HEK293 (cell line): Measurements from ENCODE around the gene RNU2-63P.
"Not testable (repeated sequence)": the region's sequence is repeated elsewhere in the genome, so short reads cannot be mapped to it uniquely, and the experiment has no call there.

Source experiments
- CTCF ChIA-PET: fragments of 350-600 bp; formaldehyde crosslinking; extraction: SDS; loops from one replicate; lab custom pipeline; 2021; ENCODE audit warnings: antibody characterized with exemption; lab: Yijun Ruan, JAX
- POLR2A ChIA-PET: fragments of 300-600 bp; formaldehyde crosslinking; extraction: SDS; loops from one replicate; lab custom pipeline; 2020; ENCODE audit warnings: antibody characterized with exemption, inconsistent platforms; lab: Yijun Ruan, JAX
- H3K27ac ChIP-seq: fragments of 200-500 bp; sonication (Bioruptor generic); 2 replicates; pipeline ENCODE4 v1.5.1; 2014; ENCODE audit warnings: low read depth, low read length, control low read depth, inconsistent platforms; ENCODE audit errors: extremely low read depth
- H3K36me3 ChIP-seq, 2 experiments: fragments of 200-500 bp in 1 of 2; sonication (Bioruptor generic) in 1 of 2; 1 replicate in 1 of 2; 2 replicates in 1 of 2; pipeline ENCODE4 v1.5.1; 2014 to 2017; ENCODE audit warnings: inconsistent platforms in 2 of 2, low read length in 2 of 2; ENCODE audit not compliant: control insufficient read depth in 2 of 2, insufficient read depth in 1 of 2
- H3K4me1 ChIP-seq: fragments of 200-500 bp; sonication (Bioruptor generic); 2 replicates; pipeline ENCODE4 v1.5.1; 2014; ENCODE audit warnings: mild to moderate bottlenecking, low read length, inconsistent platforms; ENCODE audit not compliant: control insufficient read depth, insufficient read depth
- H3K4me3 ChIP-seq: 2 replicates; pipeline ENCODE4 v1.5.1; 2011; ENCODE audit warnings: low read depth, mild to moderate bottlenecking, control low read depth, low read length, moderate library complexity
- H3K9me3 ChIP-seq: fragments of 200-500 bp; sonication (Bioruptor generic); 2 replicates; pipeline ENCODE4 v1.5.1; 2014; ENCODE audit warnings: low read depth, low read length, inconsistent platforms; ENCODE audit not compliant: control insufficient read depth, insufficient read depth
- KLF7 ChIP-seq: fragments of 450-650 bp; formaldehyde crosslinking; IDR thresholded peaks from 2 replicates; pipeline ENCODE4 v1.5.1; 2016; ENCODE audit warnings: missing biosample characterization, missing genetic modification characterization, borderline replicate concordance
- MZF1 ChIP-seq: fragments of 450-650 bp; formaldehyde crosslinking; IDR thresholded peaks from 2 replicates; pipeline ENCODE4 v1.5.1; 2017; ENCODE audit warnings: missing biosample characterization, missing genetic modification characterization, borderline replicate concordance
- SCRT2 ChIP-seq: fragments of 450-650 bp; formaldehyde crosslinking; IDR thresholded peaks from 2 replicates; pipeline ENCODE4 v1.5.1; 2016; ENCODE audit warnings: missing biosample characterization, missing genetic modification characterization
- ZFHX2 ChIP-seq: fragments of 450-650 bp; formaldehyde crosslinking; conservative IDR thresholded peaks from 2 replicates; pipeline ENCODE4 v1.5.1; 2016; ENCODE audit warnings: missing biosample characterization, missing genetic modification characterization
- ZNF112 ChIP-seq: fragments of 450-650 bp; formaldehyde crosslinking; IDR thresholded peaks from 2 replicates; pipeline ENCODE4 v1.5.0; 2017; ENCODE audit warnings: missing biosample characterization, missing genetic modification characterization
- ZNF146 ChIP-seq: fragments of 450-650 bp; formaldehyde crosslinking; IDR thresholded peaks from 2 replicates; pipeline ENCODE4 v1.5.1; 2016; ENCODE audit warnings: missing biosample characterization, missing genetic modification characterization
- ZNF175 ChIP-seq: fragments of 450-650 bp; formaldehyde crosslinking; IDR thresholded peaks from 2 replicates; pipeline ENCODE4 v1.5.1; 2016; ENCODE audit warnings: missing biosample characterization, missing genetic modification characterization
- ZNF211 ChIP-seq: fragments of 450-650 bp; formaldehyde crosslinking; IDR thresholded peaks from 2 replicates; pipeline ENCODE4 v1.5.1; 2016; ENCODE audit warnings: low read depth, missing biosample characterization, missing genetic modification characterization
- ZNF239 ChIP-seq: fragments of 450-650 bp; formaldehyde crosslinking; IDR thresholded peaks from 2 replicates; pipeline ENCODE4 v1.5.1; 2016; ENCODE audit warnings: missing biosample characterization, missing genetic modification characterization
- ZNF248 ChIP-seq: fragments of 450-650 bp; formaldehyde crosslinking; IDR thresholded peaks from 2 replicates; pipeline ENCODE4 v1.5.1; 2017; ENCODE audit warnings: missing biosample characterization, missing genetic modification characterization
- ZNF266 ChIP-seq: fragments of 450-650 bp; formaldehyde crosslinking; IDR thresholded peaks from 2 replicates; pipeline ENCODE4 v1.5.1; 2016; ENCODE audit warnings: missing biosample characterization, missing genetic modification characterization, low read depth
- ZNF302 ChIP-seq: fragments of 450-650 bp; formaldehyde crosslinking; IDR thresholded peaks from 2 replicates; pipeline ENCODE4 v1.5.1; 2016; ENCODE audit warnings: missing biosample characterization, missing genetic modification characterization, low read depth
- ZNF324 ChIP-seq: fragments of 450-650 bp; formaldehyde crosslinking; IDR thresholded peaks from 2 replicates; pipeline ENCODE4 v1.5.1; 2016; ENCODE audit warnings: missing biosample characterization, missing genetic modification characterization
- ZNF394 ChIP-seq: fragments of 450-650 bp; formaldehyde crosslinking; IDR thresholded peaks from 2 replicates; pipeline ENCODE4 v1.5.1; 2016; ENCODE audit warnings: missing biosample characterization, missing genetic modification characterization, mild to moderate bottlenecking, moderate library complexity, borderline replicate concordance
- ZNF560 ChIP-seq: fragments of 450-650 bp; formaldehyde crosslinking; IDR thresholded peaks from 2 replicates; pipeline ENCODE4 v1.5.1; 2017; ENCODE audit warnings: missing biosample characterization, missing genetic modification characterization, borderline replicate concordance
- ZNF624 ChIP-seq: fragments of 450-650 bp; formaldehyde crosslinking; IDR thresholded peaks from 2 replicates; pipeline ENCODE4 v1.5.1; 2017; ENCODE audit warnings: missing biosample characterization, missing genetic modification characterization
- ZNF626 ChIP-seq: fragments of 450-650 bp; sonication (Bioruptor Pico); formaldehyde crosslinking; IDR thresholded peaks from 2 replicates; pipeline ENCODE4 v1.5.1; 2018; ENCODE audit warnings: missing biosample characterization, missing genetic modification characterization, inconsistent platforms
- ZNF837 ChIP-seq: fragments of 450-650 bp; formaldehyde crosslinking; IDR thresholded peaks from 2 replicates; pipeline ENCODE4 v1.5.1; 2016; ENCODE audit warnings: missing biosample characterization, missing genetic modification characterization
- ZSCAN23 ChIP-seq: fragments of 450-650 bp; formaldehyde crosslinking; IDR thresholded peaks from 2 replicates; pipeline ENCODE4 v1.5.1; 2016; ENCODE audit warnings: missing biosample characterization, missing genetic modification characterization
- TF ChIP-seq, protein P1 (sequence below): fragments of 450-650 bp; formaldehyde crosslinking; IDR thresholded peaks from 2 replicates; pipeline ENCODE4 v1.5.1; 2016; ENCODE audit warnings: missing biosample characterization, missing genetic modification characterization
- TF ChIP-seq, protein P2 (sequence below): IDR thresholded peaks from 2 replicates; pipeline ENCODE4 v1.6.1; 2011; ENCODE audit warnings: mild to moderate bottlenecking, low read depth, low read length, borderline replicate concordance
- TF ChIP-seq, protein P3 (sequence below): fragments of 450-650 bp; formaldehyde crosslinking; IDR thresholded peaks from 2 replicates; pipeline ENCODE4 v1.5.1; 2016; ENCODE audit warnings: missing biosample characterization, missing genetic modification characterization
- TF ChIP-seq, protein P4 (sequence below): fragments of 450-650 bp; formaldehyde crosslinking; IDR thresholded peaks from 2 replicates; pipeline ENCODE4 v1.5.1; 2016; ENCODE audit warnings: missing biosample characterization, missing genetic modification characterization

The RNU2-63P gene

DNA sequence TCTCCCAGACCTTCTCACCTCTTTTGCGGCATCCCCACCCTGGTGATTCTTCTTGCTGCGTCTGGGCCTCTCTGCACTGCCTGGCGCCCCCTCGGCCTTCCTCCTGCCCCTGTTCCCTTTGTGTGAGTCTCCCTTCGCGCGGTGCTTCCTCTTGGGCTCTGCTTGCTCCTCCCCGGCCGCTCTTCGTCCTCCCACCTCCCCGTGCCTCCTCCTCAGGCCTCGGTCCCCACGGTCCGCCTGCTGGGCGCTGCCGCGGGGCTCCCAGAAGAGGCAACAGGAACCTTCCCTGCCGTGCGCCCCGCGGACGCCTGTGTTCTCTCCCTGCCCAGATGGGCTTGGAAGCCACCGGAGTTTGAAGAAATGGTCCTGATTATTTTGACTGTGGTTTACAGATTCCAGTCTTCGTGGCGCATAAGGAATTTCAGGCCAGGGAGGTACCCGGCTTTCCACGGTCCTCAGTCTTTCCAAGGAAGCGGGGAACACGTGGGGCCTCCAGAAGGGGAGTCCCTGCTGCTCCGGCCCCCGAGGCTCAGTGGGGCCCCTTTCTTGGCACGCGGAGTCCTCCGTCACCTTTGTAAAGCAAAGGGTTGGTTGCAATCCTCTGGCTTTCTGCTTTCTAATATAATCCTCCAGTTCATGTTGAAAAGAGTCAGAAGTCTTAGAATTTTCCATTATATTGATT lies 13.1 kb downstream of the RNU2-63P start (continued):
- TF ChIP-seq SCRT2 (tag by site-specific recombination) (no peak), ZNF175 (tag by site-specific recombination) (no peak), ZNF266 (tag by site-specific recombination) (no peak), ZNF239 (no peak)
- TF ChIP-seq, protein P1, sequence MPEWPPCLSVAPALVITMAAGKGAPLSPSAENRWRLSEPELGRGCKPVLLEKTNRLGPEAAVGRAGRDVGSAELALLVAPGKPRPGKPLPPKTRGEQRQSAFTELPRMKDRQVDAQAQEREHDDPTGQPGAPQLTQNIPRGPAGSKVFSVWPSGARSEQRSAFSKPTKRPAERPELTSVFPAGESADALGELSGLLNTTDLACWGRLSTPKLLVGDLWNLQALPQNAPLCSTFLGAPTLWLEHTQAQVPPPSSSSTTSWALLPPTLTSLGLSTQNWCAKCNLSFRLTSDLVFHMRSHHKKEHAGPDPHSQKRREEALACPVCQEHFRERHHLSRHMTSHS: no peak

GRCh38 chr2:88002359-88002707 lies 14.0 kb downstream of the RNU2-63P start:
- ChIA-PET CTCF (interaction anchor here (0.5 to 1.6 kb wide), 10 partner anchors 8 to 969 kb away, joined by 3 to 13 read pairs (median 4); partner anchors contain the start of gene RNU2-63P), POLR2A (no interaction called here)
- Histone ChIP-seq H3K9me3 (no peaks in the 10 kb centered on the region), H3K36me3 (no peaks in the 10 kb centered on the region)
- TF ChIP-seq ZNF302: no peak
- TF ChIP-seq, all 188 proteins: peak for 0
- H3K4me3 ChIP-seq: no peak overlapping the region
- H3K27ac ChIP-seq: no peak overlapping the region
- no peaks in the 10 kb centered on the region for H3K4me1 ChIP-seq

- H3K4me1 ChIP-seq, H3K27ac ChIP-seq, H3K4me3 ChIP-seq, H3K36me3 ChIP-seq, H3K9me3 ChIP-seq, POLR2A ChIA-PET: not testable (repeated sequence)
- CTCF ChIA-PET: interaction anchor here (0.6 kb wide), 1 partner anchor 976 kb away, joined by 7 read pairs; no protein-coding TSS in a partner anchor
Measured at GRCh38 chr2:88000474-88000873, 15.9 kb downstream of the RNU2-63P start.

- TF ChIP-seq ZNF248 (tag by site-specific recombination): no peak
- TF ChIP-seq ZNF112 (tag by site-specific recombination): no peak
- no peak for TF ChIP-seq ZNF626 (tag by site-specific recombination)
- TF ChIP-seq ZNF394 (tag by site-specific recombination): no peak
- TF ChIP-seq ZNF624 (tag by site-specific recombination): no peak
- no peak for TF ChIP-seq ZNF324 (tag by site-specific recombination)
- no peak for TF ChIP-seq ZSCAN23 (tag by site-specific recombination)
- TF ChIP-seq ZFHX2 (tag by site-specific recombination): no peak
- TF ChIP-seq ZNF837: no peak
- TF ChIP-seq KLF7 (tag by site-specific recombination): no peak
- TF ChIP-seq ZNF146: no peak
- no peak for TF ChIP-seq MZF1 (tag by site-specific recombination)
- no peak for TF ChIP-seq ZNF211 (tag by site-specific recombination)
- TF ChIP-seq, protein P2, sequence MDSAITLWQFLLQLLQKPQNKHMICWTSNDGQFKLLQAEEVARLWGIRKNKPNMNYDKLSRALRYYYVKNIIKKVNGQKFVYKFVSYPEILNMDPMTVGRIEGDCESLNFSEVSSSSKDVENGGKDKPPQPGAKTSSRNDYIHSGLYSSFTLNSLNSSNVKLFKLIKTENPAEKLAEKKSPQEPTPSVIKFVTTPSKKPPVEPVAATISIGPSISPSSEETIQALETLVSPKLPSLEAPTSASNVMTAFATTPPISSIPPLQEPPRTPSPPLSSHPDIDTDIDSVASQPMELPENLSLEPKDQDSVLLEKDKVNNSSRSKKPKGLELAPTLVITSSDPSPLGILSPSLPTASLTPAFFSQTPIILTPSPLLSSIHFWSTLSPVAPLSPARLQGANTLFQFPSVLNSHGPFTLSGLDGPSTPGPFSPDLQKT: no peak
- TF ChIP-seq, protein P3, sequence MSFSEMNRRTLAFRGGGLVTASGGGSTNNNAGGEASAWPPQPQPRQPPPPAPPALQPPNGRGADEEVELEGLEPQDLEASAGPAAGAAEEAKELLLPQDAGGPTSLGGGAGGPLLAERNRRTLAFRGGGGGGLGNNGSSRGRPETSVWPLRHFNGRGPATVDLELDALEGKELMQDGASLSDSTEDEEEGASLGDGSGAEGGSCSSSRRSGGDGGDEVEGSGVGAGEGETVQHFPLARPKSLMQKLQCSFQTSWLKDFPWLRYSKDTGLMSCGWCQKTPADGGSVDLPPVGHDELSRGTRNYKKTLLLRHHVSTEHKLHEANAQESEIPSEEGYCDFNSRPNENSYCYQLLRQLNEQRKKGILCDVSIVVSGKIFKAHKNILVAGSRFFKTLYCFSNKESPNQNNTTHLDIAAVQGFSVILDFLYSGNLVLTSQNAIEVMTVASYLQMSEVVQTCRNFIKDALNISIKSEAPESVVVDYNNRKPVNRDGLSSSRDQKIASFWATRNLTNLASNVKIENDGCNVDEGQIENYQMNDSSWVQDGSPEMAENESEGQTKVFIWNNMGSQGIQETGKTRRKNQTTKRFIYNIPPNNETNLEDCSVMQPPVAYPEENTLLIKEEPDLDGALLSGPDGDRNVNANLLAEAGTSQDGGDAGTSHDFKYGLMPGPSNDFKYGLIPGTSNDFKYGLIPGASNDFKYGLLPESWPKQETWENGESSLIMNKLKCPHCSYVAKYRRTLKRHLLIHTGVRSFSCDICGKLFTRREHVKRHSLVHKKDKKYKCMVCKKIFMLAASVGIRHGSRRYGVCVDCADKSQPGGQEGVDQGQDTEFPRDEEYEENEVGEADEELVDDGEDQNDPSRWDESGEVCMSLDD: no peak
- TF ChIP-seq, protein P4, sequence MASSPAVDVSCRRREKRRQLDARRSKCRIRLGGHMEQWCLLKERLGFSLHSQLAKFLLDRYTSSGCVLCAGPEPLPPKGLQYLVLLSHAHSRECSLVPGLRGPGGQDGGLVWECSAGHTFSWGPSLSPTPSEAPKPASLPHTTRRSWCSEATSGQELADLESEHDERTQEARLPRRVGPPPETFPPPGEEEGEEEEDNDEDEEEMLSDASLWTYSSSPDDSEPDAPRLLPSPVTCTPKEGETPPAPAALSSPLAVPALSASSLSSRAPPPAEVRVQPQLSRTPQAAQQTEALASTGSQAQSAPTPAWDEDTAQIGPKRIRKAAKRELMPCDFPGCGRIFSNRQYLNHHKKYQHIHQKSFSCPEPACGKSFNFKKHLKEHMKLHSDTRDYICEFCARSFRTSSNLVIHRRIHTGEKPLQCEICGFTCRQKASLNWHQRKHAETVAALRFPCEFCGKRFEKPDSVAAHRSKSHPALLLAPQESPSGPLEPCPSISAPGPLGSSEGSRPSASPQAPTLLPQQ (tag by site-specific recombination): no peak
- TF ChIP-seq ZNF560: no peak
- ChIA-PET POLR2A (no interaction called here), CTCF (no interaction called here)
- no peak overlapping the region for H3K4me3 ChIP-seq
- no peaks in the 10 kb centered on the region for H3K4me1 ChIP-seq
- no peaks in the 10 kb centered on the region for H3K9me3 ChIP-seq
- H3K36me3 ChIP-seq: no peaks in the 10 kb centered on the region
- no peak overlapping the region for H3K27ac ChIP-seq
Measured at GRCh38 chr2:87996570-87996969, 19.8 kb downstream of the RNU2-63P start.
